H9 (cell line): ENCODE measurements around the gene FLRT2. TPM values are rescaled to one million over a fixed set of nuclear protein-coding genes. Genes with fewer than 3 reads are reported as not detected.

Source experiments
- DNase-seq: peaks from one replicate; pipeline ENCODE4 v3.0.0-alpha.2; 2017
- H2AFZ ChIP-seq: one replicate; pipeline ENCODE4 v1.6.1; 2013; ENCODE audit warnings: mild to moderate bottlenecking, low read length, control low read depth, moderate library complexity
- H2AK5ac ChIP-seq: 2 replicates; pipeline ENCODE4 v1.6.1; 2013; ENCODE audit warnings: low read length, control low read depth, mixed read lengths; ENCODE audit not compliant: insufficient read length
- H2BK120ac ChIP-seq: one replicate; pipeline ENCODE4 v1.6.1; 2013; ENCODE audit warnings: low read depth, mild to moderate bottlenecking, low read length, control low read depth, inconsistent platforms; ENCODE audit not compliant: poor library complexity, severe bottlenecking
- H2BK12ac ChIP-seq: 2 replicates; pipeline ENCODE4 v1.6.1; 2013; ENCODE audit warnings: low read length, control low read depth, mixed read lengths, low read depth; ENCODE audit not compliant: insufficient read length
- H2BK15ac ChIP-seq: 2 replicates; pipeline ENCODE4 v1.6.1; 2013; ENCODE audit warnings: low read depth, low read length, control low read depth
- H2BK20ac ChIP-seq: one replicate; pipeline ENCODE4 v1.6.1; 2013; ENCODE audit warnings: low read depth, mild to moderate bottlenecking, low read length, control low read depth, inconsistent platforms; ENCODE audit not compliant: poor library complexity, severe bottlenecking
- H2BK5ac ChIP-seq: 2 replicates; pipeline ENCODE4 v1.6.1; 2013; ENCODE audit warnings: low read length, control low read depth, mixed read lengths; ENCODE audit not compliant: insufficient read length
- H3K14ac ChIP-seq: 2 replicates; pipeline ENCODE4 v1.6.1; 2013; ENCODE audit warnings: low read length, control low read depth; ENCODE audit not compliant: insufficient read depth
- H3K18ac ChIP-seq: 2 replicates; pipeline ENCODE4 v1.6.1; 2013; ENCODE audit warnings: low read depth, mild to moderate bottlenecking, mixed read lengths, low read length, control low read depth; ENCODE audit not compliant: insufficient read length
- H3K23ac ChIP-seq: 2 replicates; pipeline ENCODE4 v1.6.1; 2013; ENCODE audit warnings: low read length, control low read depth, mixed read lengths, low read depth; ENCODE audit not compliant: insufficient read length
- H3K23me2 ChIP-seq: 2 replicates; pipeline ENCODE4 v1.6.1; 2013; ENCODE audit warnings: low read depth, mild to moderate bottlenecking, mixed read lengths, low read length, control low read depth; ENCODE audit not compliant: insufficient read length, poor library complexity, severe bottlenecking
- H3K27ac ChIP-seq: 2 replicates; pipeline ENCODE4 v1.5.1; 2013; ENCODE audit warnings: low read length, control low read depth, mixed read lengths, low read depth; ENCODE audit not compliant: insufficient read length
- H3K27me3 ChIP-seq: 2 replicates; pipeline ENCODE4 v1.6.1; 2013; ENCODE audit warnings: low read length, control low read depth, inconsistent platforms; ENCODE audit not compliant: insufficient read depth
- H3K4ac ChIP-seq: 2 replicates; pipeline ENCODE4 v1.6.1; 2013; ENCODE audit warnings: low read depth, mild to moderate bottlenecking, control low read depth, inconsistent platforms, low read length, moderate library complexity
- H3K4me1 ChIP-seq: 2 replicates; pipeline ENCODE4 v1.6.1; 2013; ENCODE audit warnings: low read length, control low read depth, inconsistent platforms; ENCODE audit not compliant: insufficient read depth
- H3K4me2 ChIP-seq: 2 replicates; pipeline ENCODE4 v1.6.1; 2013; ENCODE audit warnings: low read length, control low read depth, mixed read lengths; ENCODE audit not compliant: insufficient read length, insufficient read depth
- H3K56ac ChIP-seq: 2 replicates; pipeline ENCODE4 v1.6.1; 2013; ENCODE audit warnings: low read depth, mild to moderate bottlenecking, mixed read lengths, low read length, control low read depth; ENCODE audit not compliant: insufficient read length
- H3K79me1 ChIP-seq: 2 replicates; pipeline ENCODE4 v1.6.1; 2013; ENCODE audit warnings: low read depth, mild to moderate bottlenecking, moderate library complexity, low read length, control low read depth, inconsistent platforms; ENCODE audit not compliant: insufficient read depth, poor library complexity, severe bottlenecking
- H3K79me2 ChIP-seq: 2 replicates; pipeline ENCODE4 v1.6.1; 2013; ENCODE audit warnings: low read length, control low read depth, inconsistent platforms; ENCODE audit not compliant: insufficient read depth
- H3K9ac ChIP-seq: 2 replicates; pipeline ENCODE4 v1.6.1; 2013; ENCODE audit warnings: low read length, control low read depth, mixed read lengths; ENCODE audit not compliant: insufficient read length; ENCODE audit errors: extremely low read depth
- H3K9me3 ChIP-seq: one replicate; pipeline ENCODE4 v1.6.1; 2013; ENCODE audit warnings: low read depth, low read length, inconsistent platforms; ENCODE audit not compliant: control insufficient read depth
- H3T11ph ChIP-seq: one replicate; pipeline ENCODE4 v1.6.1; 2013; ENCODE audit warnings: mild to moderate bottlenecking, low read length, control low read depth, inconsistent platforms
- H4K20me1 ChIP-seq: one replicate; pipeline ENCODE4 v1.6.1; 2013; ENCODE audit not compliant: control insufficient read depth, insufficient read length, insufficient read depth
- H4K5ac ChIP-seq: 2 replicates; pipeline ENCODE4 v1.6.1; 2013; ENCODE audit warnings: low read depth, mild to moderate bottlenecking, mixed read lengths, low read length, control low read depth; ENCODE audit not compliant: insufficient read length
- H4K8ac ChIP-seq: replicated peaks from 2 replicates; pipeline ENCODE4 v1.6.1; 2013; ENCODE audit warnings: low read length, control low read depth, mixed read lengths, low read depth; ENCODE audit not compliant: insufficient read length
- H4K91ac ChIP-seq: 2 replicates; pipeline ENCODE4 v1.6.1; 2013; ENCODE audit warnings: low read depth, mild to moderate bottlenecking, moderate library complexity, mixed read lengths, low read length, control low read depth; ENCODE audit not compliant: insufficient read length
- H3K27ac Mint-ChIP-seq, 3 experiments: 2 replicates in 2 of 3; 3 replicates in 1 of 3; pipeline ENCODE4 v1.8.0; 2020 to 2021; ENCODE audit warnings: mixed read lengths in 3 of 3, mild to moderate bottlenecking in 1 of 3, moderate library complexity in 1 of 3
- H3K27me3 Mint-ChIP-seq: 2 replicates; pipeline ENCODE4 v1.8.0; 2021; ENCODE audit warnings: low read depth, mild to moderate bottlenecking, moderate library complexity, mixed read lengths
- H3K36me3 Mint-ChIP-seq, 3 experiments: 2 replicates in 2 of 3; 3 replicates in 1 of 3; pipeline ENCODE4 v1.8.0; 2020 to 2021; ENCODE audit warnings: low read depth in 3 of 3, mixed read lengths in 3 of 3; ENCODE audit not compliant: insufficient read depth in 1 of 3
- H3K4me1 Mint-ChIP-seq, 2 experiments: 2 replicates each; pipeline ENCODE4 v1.8.0; 2020; ENCODE audit warnings: mixed read lengths in 2 of 2
- H3K4me3 Mint-ChIP-seq, 2 experiments: 2 replicates in 1 of 2; 3 replicates in 1 of 2; pipeline ENCODE4 v1.8.0; 2020 to 2021; ENCODE audit warnings: mild to moderate bottlenecking in 2 of 2, mixed read lengths in 2 of 2, moderate library complexity in 1 of 2
- H3K9me3 Mint-ChIP-seq, 2 experiments: 2 replicates in 1 of 2; 3 replicates in 1 of 2; pipeline ENCODE4 v1.8.0; 2020; ENCODE audit warnings: mild to moderate bottlenecking in 2 of 2, mixed read lengths in 2 of 2, moderate library complexity in 1 of 2
- CTCF ChIP-seq: fragments of 200-600 bp; sonication (generic); conservative IDR thresholded peaks from 3 replicates; pipeline ENCODE4 v1.8.0; 2021; ENCODE audit warnings: antibody characterized with exemption, mild to moderate bottlenecking
- WGBS: extraction: QIAGEN DNeasy Blood & Tissue Kit; methylation state at CpG from one replicate; pipeline ENCODE4 v1.1.7; 2013; ENCODE audit warnings: missing lambda C conversion rate, low lambda C conversion rate, mixed read lengths; ENCODE audit not compliant: insufficient read length; ENCODE audit errors: extremely low coverage; 5-methylcytosine and 5-hydroxymethylcytosine counted together
- total RNA-seq: library from RNA; stranded (reverse); gene quantifications from 2 replicates; pipeline ENCODE4 v1.2.1, GENCODE V29; 2021

Gene FLRT2
- total RNA-seq, 1 experiment from 2014 or later = 3.3 TPM

- no peak overlapping the region for H4K5ac ChIP-seq
- no peak for DNase-seq
- Mint-ChIP-seq H3K9me3 (no peaks in the 10 kb centered on the region), H3K27ac (no peak overlapping the region), H3K4me1 (peaks cover 30 to 36% of the 10 kb centered on the region in 2 experiments), H3K36me3 (peaks cover 0 to 17% (median 12%) of the 10 kb centered on the region in 3 experiments; a peak in 5 of 7 replicates), H3K4me3 (no peak overlapping the region), H3K27me3 (no peaks in the 10 kb centered on the region)
- H3K27ac ChIP-seq = no peak overlapping the region
- no peak overlapping the region for H3K4ac ChIP-seq
- WGBS = no CpG with 5 or more reads among the region's 2 CpGs
- no peaks in the 10 kb centered on the region for H3K79me1 ChIP-seq
- H2BK15ac ChIP-seq = no peak overlapping the region
- H3K14ac ChIP-seq = no peak overlapping the region
- no peak overlapping the region for H2BK120ac ChIP-seq
- H3K23me2 ChIP-seq = no peaks in the 10 kb centered on the region
- H2BK12ac ChIP-seq = no peak overlapping the region
- H3K79me2 ChIP-seq = no peaks in the 10 kb centered on the region
- H3K4me2 ChIP-seq = no peak overlapping the region
- H3K27me3 ChIP-seq = no peaks in the 10 kb centered on the region; the same call in 1 of the 2 replicates
- no peak overlapping the region for H2AFZ ChIP-seq
- H3K4me1 ChIP-seq = no peaks in the 10 kb centered on the region; the same call in 1 of the 2 replicates
- TF ChIP-seq CTCF = no peak
- H3K9me3 ChIP-seq = no peaks in the 10 kb centered on the region
- H3K23ac ChIP-seq = no peak overlapping the region
- no peak overlapping the region for H3K9ac ChIP-seq
- no peak overlapping the region for H2BK20ac ChIP-seq
- no peaks in the 10 kb centered on the region for H4K20me1 ChIP-seq
- no peak overlapping the region for H2AK5ac ChIP-seq
- no peak overlapping the region for H2BK5ac ChIP-seq
- no peak overlapping the region for H3K18ac ChIP-seq
- H4K91ac ChIP-seq = no peak overlapping the region
- no peak overlapping the region for H3T11ph ChIP-seq
- no peak overlapping the region for H4K8ac ChIP-seq
- H3K56ac ChIP-seq = no peak overlapping the region
Observed at GRCh38 chr14:85617791-85618190, 87.8 kb downstream of the FLRT2 start.
